GM12875 (cell line): ENCODE measurements around the gene DYNC1LI1.
"Not testable (repeated sequence)": the region's sequence is repeated elsewhere in the genome, so short reads cannot be mapped to it uniquely, and the experiment has no call there.

Experiments
- H3K4me3 ChIP-seq: one replicate; pipeline ENCODE4 v1.5.1; 2011; ENCODE audit warnings: low read depth, low read length, control low read depth
- TF ChIP-seq, protein P1 (sequence below): IDR thresholded peaks from 2 replicates; pipeline ENCODE4 v1.5.1; 2011; ENCODE audit warnings: low read depth, mild to moderate bottlenecking, control low read depth, inconsistent platforms, low read length, moderate library complexity, borderline replicate concordance; ENCODE audit not compliant: insufficient read depth

DYNC1LI1 gene

DNA sequence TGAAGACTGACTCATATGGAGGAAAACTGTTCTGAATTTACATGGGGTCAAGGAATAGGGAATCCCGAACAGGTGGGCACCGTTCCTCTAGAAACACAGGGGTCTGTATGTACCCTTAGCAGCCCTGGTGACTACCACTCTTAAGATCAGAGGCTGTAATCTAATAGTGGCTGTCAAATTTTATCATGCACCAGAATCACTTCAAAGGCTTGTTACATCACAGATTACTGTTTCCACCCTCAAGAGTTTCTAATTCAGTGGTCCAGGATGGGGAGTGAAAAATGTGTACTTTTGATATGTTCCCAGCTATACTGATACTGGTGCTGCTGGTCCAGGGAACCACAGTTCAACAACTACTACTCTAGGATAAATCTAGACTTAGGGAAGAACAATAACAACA lies 27.9 kb downstream of the DYNC1LI1 start:
- H3K4me3 ChIP-seq: no peak overlapping the region
- TF ChIP-seq, protein P1, sequence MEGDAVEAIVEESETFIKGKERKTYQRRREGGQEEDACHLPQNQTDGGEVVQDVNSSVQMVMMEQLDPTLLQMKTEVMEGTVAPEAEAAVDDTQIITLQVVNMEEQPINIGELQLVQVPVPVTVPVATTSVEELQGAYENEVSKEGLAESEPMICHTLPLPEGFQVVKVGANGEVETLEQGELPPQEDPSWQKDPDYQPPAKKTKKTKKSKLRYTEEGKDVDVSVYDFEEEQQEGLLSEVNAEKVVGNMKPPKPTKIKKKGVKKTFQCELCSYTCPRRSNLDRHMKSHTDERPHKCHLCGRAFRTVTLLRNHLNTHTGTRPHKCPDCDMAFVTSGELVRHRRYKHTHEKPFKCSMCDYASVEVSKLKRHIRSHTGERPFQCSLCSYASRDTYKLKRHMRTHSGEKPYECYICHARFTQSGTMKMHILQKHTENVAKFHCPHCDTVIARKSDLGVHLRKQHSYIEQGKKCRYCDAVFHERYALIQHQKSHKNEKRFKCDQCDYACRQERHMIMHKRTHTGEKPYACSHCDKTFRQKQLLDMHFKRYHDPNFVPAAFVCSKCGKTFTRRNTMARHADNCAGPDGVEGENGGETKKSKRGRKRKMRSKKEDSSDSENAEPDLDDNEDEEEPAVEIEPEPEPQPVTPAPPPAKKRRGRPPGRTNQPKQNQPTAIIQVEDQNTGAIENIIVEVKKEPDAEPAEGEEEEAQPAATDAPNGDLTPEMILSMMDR: no peak

DNA sequence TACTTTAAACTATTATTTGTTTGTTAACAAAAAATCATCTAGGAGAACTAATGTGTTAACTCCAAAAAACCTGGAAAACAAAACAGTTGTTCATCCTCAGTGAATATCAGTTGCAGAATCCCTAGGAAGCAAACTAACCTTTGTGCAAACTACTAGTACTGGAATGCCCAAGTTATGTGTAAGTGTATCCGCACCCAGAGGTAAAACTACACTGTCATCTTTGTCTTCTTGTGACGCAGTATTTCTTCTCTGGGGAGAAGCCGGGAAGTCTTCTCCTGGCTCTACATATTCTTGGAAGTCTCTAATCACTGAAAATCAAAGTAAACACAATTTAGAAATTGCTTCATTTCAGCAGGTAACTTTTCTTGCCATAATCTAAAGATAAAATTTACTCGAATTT lies 29.8 kb downstream of the DYNC1LI1 start:
- H3K4me3 ChIP-seq: no peak overlapping the region
- TF ChIP-seq, protein P1: no peak

DNA sequence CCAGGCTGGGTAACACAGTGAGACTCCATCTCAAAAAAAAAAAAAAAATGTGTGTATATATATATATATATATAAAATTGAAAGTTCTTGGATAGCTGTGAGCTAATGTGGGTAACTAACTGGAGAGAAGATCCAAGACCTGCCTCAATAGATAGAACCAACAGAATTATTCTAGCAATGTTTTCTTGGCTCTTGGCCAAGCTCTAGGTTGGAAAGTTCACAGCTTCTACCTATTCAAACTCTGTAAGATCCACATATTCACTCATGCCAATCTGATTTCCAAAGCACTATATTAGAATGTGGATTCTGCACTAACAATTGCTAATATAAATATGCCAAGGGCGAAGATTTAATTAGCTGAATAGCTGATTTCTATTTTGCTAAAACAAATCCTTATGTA lies 38.2 kb downstream of the DYNC1LI1 start:
- TF ChIP-seq, protein P1: no peak
- H3K4me3 ChIP-seq: no peak overlapping the region

DNA sequence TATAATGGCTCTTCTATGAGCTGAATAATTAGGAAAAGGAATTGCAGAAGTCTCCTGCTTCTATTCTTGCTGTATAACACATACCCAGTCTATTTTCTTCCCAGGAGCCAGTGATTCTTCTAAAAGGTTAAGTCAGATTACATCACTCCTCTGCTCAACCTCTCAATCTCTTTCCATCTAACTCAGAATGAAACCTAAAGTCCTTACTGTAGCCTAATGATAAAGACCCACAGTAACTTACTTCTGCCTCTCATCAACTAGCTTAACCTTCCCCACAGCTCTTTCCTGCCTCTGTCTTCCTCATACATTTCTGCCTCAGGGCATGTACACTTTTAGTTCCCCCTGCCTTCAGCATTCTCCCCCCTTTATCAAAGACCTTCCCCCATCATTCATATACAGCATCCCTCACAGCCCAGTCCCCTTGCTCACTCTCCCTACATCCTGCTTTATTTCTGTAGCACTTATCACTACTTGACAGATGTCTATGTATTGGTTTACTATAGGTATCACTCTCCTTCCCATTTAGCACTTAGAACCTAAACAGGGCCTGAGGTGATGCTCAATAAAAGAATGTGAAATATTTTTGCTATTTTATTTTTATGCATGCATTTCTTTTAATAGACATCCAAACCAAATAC lies 39.5 kb downstream of the DYNC1LI1 start:
- TF ChIP-seq, protein P1: no peak
- no peak overlapping the region for H3K4me3 ChIP-seq

DNA sequence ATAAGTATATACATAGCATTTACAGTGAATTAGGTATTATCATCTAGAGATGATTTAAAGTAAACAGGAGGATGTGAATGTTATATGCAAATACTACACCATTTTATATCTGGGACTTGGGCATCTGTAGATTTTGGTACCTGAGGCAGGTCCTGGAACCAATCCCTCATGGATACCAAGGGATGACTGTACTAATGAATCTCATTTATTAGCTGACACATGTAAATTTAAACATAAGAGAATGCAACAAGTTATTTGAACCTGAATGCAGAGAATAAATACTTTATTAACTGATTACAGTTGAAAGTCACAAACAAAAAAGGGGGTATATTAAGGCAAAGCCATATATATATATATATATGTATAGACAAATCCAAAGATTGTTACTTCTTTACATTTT lies 44.9 kb downstream of the DYNC1LI1 start:
- TF ChIP-seq, protein P1: no peak
- no peak overlapping the region for H3K4me3 ChIP-seq

DNA sequence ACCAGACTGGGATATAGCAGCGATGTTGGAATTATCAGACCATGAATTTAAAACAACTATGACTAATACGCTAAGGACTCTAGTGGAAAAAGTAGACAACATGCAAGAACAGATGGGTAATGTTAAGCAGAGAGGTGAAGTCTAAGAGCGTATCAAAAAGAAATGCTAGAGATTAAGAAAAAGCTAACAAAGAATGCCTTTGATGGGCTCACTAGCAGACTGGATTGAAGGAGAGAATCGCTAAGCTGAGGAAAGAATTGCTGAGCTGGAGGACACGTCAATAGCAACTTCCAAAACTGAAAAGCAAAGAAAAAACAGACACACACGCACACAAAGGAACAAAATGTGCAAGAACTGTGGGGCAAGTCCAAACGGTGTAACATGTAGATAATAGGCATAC lies 48.0 kb downstream of the DYNC1LI1 start:
- no peak overlapping the region for H3K4me3 ChIP-seq
- TF ChIP-seq, protein P1: no peak

DNA sequence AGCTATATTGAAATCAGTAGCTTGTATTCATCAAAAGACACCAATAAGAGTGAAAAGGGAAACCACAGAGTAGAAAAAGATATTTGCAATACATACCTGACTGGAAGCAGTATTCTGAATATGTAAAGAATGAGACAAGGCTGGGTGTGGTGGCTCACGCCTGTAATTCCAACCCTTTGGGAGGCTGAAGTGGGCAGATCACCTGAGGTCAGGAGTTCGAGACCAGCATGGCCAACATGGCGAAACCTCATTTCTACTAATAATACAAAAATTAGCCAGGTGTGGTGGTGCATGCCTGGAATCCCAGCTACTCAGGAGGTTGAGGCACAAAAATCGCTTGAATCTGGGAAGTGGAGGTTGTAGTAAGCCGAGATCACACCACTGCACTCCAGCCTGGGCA lies 51.7 kb downstream of the DYNC1LI1 start:
- not testable (repeated sequence) for H3K4me3 ChIP-seq

DNA sequence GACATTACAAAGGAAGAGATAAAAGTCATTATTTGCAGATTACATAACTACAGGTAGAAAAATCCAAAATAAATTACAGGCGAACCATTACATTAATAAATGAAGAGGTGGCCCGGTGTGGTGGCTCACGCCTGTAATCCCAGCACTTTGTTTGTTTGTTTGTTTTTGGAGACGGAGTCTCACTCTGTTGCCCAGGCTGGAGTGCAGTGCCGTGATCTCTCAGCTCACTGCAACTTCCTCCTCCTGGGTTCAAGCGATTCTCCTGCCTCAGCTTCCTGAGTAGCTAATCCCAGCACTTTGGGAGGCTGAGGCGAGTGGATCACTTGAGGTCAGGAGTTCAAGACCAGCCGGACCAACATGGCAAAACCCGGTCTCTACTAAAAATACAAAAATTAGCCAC lies 53.9 kb downstream of the DYNC1LI1 start:
- not testable (repeated sequence) for H3K4me3 ChIP-seq
